Lung (tissue), 12 donors: ENCODE data around the gene DIPK1B. TPM values are rescaled to one million over a fixed set of nuclear protein-coding genes. Genes with fewer than 3 reads are reported as not detected.

Source experiments
- ATAC-seq: fragments of 200-7000 bp; cut with Tn5 transposase; one replicate; pipeline ENCODE4 v1.9.1; 2020; ENCODE audit warnings: moderate number of reproducible peaks; ENCODE audit not compliant: insufficient read depth, low FRiP score
- DNase-seq, 3 donors: peaks; one replicate each; pipeline ENCODE4 v3.0.0-alpha.2; 2013 to 2017
- H3K27ac ChIP-seq, 2 donors: one replicate each; pipeline ENCODE4 v1.5.1; 2013; ENCODE audit warnings: mild to moderate bottlenecking in 2 of 2, moderate library complexity in 2 of 2, control low read depth in 1 of 2, inconsistent platforms in 1 of 2, low read depth in 1 of 2, low read length in 1 of 2
- H3K27me3 ChIP-seq, 3 donors: one replicate each; pipeline ENCODE4 v1.5.1; 2013; ENCODE audit warnings: low read length in 2 of 3; ENCODE audit not compliant: control insufficient read depth in 3 of 3, insufficient read depth in 3 of 3
- H3K36me3 ChIP-seq, 4 donors: one replicate each; pipeline ENCODE4 v1.5.1; 2013; ENCODE audit warnings: low read length in 4 of 4, mild to moderate bottlenecking in 1 of 4, moderate library complexity in 1 of 4; ENCODE audit not compliant: control insufficient read depth in 4 of 4, insufficient read depth in 4 of 4
- H3K4me1 ChIP-seq, 5 donors: one replicate each; pipeline ENCODE4 v1.5.1; 2013; ENCODE audit warnings: low read length in 5 of 5, mild to moderate bottlenecking in 2 of 5, moderate library complexity in 1 of 5; ENCODE audit not compliant: control insufficient read depth in 5 of 5, insufficient read depth in 5 of 5
- H3K4me3 ChIP-seq: one replicate; pipeline ENCODE4 v1.5.1; 2013; ENCODE audit warnings: mild to moderate bottlenecking, control low read depth, moderate library complexity
- H3K9ac ChIP-seq, 2 donors: one replicate each; pipeline ENCODE4 v1.5.1; 2013; ENCODE audit warnings: low read length in 2 of 2, control low read depth in 1 of 2; ENCODE audit not compliant: insufficient read depth in 1 of 2
- H3K9me3 ChIP-seq, 4 donors: one replicate each; pipeline ENCODE4 v1.5.1; 2013; ENCODE audit warnings: low read length in 3 of 4, mild to moderate bottlenecking in 1 of 4, moderate library complexity in 1 of 4; ENCODE audit not compliant: control insufficient read depth in 4 of 4, insufficient read depth in 3 of 4
- WGBS, 2 donors: extraction: QIAGEN DNeasy Blood & Tissue Kit; methylation state at CpG; one replicate each; pipeline ENCODE4 v1.1.7; 2013; 5-methylcytosine and 5-hydroxymethylcytosine counted together
- polyA plus RNA-seq, 2 donors: library from polyadenylated mRNA; stranded (reverse); fragments of 200-250 nt; gene quantifications; one replicate each; pipeline ENCODE4 v1.2.1, GENCODE V29; 2013
- total RNA-seq, 2 donors: library from RNA; depleted of rRNA in 1 of 2; stranded (reverse); fragments of >200 nt in 1 of 2; gene quantifications; one replicate each; pipeline ENCODE4 v1.2.1, GENCODE V29; 2014 to 2021
- TF ChIP-seq, protein P1 (sequence below): IDR thresholded peaks from 2 replicates; pipeline ENCODE4 v1.5.1; 2012; ENCODE audit warnings: mild to moderate bottlenecking; ENCODE audit errors: control extremely low read depth, extremely low read depth
- donor health status: control.
- donor health status: control.
- donor health status: Bipolar disorder and iron deficiency.
- donor health status: healthy.
- donor health status: DM: yes; HTN: yes; CAD: no.

The DIPK1B gene
- total and polyA plus RNA-seq, 4 donors, result 12.5 to 26.7 (median 13.9) TPM

GRCh38 chr9:136693490-136694162, 18.7 kb upstream of the DIPK1B start:
- H3K27ac ChIP-seq, result peak overlapping the region in 1 of 2 donors; percentile 78
- no peak overlapping the region for H3K9ac ChIP-seq
- DNase-seq, result no peak
- no peak overlapping the region for H3K4me3 ChIP-seq
- no peaks in the 10 kb centered on the region for H3K36me3 ChIP-seq
- 55 to 70% methylated on average over 15 of the region's 15 CpGs for WGBS, 2 donors
- ATAC-seq, result peak; percentile 65
- TF ChIP-seq, protein P1, sequence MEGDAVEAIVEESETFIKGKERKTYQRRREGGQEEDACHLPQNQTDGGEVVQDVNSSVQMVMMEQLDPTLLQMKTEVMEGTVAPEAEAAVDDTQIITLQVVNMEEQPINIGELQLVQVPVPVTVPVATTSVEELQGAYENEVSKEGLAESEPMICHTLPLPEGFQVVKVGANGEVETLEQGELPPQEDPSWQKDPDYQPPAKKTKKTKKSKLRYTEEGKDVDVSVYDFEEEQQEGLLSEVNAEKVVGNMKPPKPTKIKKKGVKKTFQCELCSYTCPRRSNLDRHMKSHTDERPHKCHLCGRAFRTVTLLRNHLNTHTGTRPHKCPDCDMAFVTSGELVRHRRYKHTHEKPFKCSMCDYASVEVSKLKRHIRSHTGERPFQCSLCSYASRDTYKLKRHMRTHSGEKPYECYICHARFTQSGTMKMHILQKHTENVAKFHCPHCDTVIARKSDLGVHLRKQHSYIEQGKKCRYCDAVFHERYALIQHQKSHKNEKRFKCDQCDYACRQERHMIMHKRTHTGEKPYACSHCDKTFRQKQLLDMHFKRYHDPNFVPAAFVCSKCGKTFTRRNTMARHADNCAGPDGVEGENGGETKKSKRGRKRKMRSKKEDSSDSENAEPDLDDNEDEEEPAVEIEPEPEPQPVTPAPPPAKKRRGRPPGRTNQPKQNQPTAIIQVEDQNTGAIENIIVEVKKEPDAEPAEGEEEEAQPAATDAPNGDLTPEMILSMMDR, result no peak
- H3K9me3 ChIP-seq, result no peaks in the 10 kb centered on the region
- peaks cover 0 to 2% (median 0%) of the 10 kb centered on the region in 3 donors for H3K27me3 ChIP-seq
- peaks cover 0 to 20% (median 11%) of the 10 kb centered on the region in 5 donors for H3K4me1 ChIP-seq

- Histone ChIP-seq H3K27ac (peak overlapping the region in 1 of 2 donors; percentile 47), H3K9me3 (no peaks in the 10 kb centered on the region), H3K27me3 (peaks cover 0 to 2% (median 0%) of the 10 kb centered on the region in 3 donors), H3K9ac (no peak overlapping the region), H3K4me3 (no peak overlapping the region), H3K4me1 (peaks cover 0 to 17% (median 5%) of the 10 kb centered on the region in 5 donors), H3K36me3 (no peaks in the 10 kb centered on the region)
- 39 to 46% methylated on average over 32 of the region's 32 CpGs for WGBS, 2 donors
- ATAC-seq (no peak), DNase-seq (peak in 1 of 3 donors; percentile 41)
- TF ChIP-seq, protein P1, result peak; percentile 31
These were observed 18.1 kb upstream of the DIPK1B start for GRCh38 chr9:136694163-136694871.

DNA sequence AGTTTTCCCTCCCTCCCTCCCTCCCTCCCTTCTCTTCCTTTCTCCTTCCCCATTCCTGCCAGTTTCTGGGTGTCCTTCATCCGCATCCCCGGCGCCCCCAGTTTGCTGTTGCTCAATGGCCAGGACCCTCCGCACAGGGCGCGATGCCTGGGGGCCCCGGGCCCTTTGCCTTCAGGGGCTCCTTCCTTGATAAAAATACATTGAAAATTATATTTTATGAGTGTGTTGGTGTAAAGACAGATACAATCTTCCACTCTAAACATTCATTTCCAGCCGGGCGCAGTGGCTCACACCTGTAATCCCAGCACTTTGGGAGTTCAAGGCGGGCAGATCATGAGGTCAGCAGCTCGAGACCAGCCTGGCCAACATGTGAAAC, 17.5 kb upstream of the DIPK1B start:
- Histone ChIP-seq H3K9me3 (no peaks in the 10 kb centered on the region), H3K36me3 (no peaks in the 10 kb centered on the region), H3K4me3 (no peak overlapping the region), H3K9ac (no peak overlapping the region), H3K27me3 (peaks cover 0 to 2% (median 0%) of the 10 kb centered on the region in 3 donors), H3K27ac (peak overlapping the region in 1 of 2 donors; percentile 13), H3K4me1 (peaks cover 0 to 17% (median 4%) of the 10 kb centered on the region in 5 donors)
- 79 to 82% methylated on average over 11 of the region's 11 CpGs for WGBS, 2 donors
- ATAC-seq, result no peak
- no peak for DNase-seq
- TF ChIP-seq, protein P1, result no peak
